Activated T-helper 9 cell treated with anti-CD3 and anti-CD28 coated beads, Interleukin-2, amount 50 U/mL, for 16 hours (primary cell): ENCODE measurements around the gene BIVM.

ENCODE experiments used
- DNase-seq: peaks from one replicate; pipeline ENCODE4 v3.0.0-alpha.2; 2020; ENCODE audit warnings: low read depth

BIVM gene

DNA sequence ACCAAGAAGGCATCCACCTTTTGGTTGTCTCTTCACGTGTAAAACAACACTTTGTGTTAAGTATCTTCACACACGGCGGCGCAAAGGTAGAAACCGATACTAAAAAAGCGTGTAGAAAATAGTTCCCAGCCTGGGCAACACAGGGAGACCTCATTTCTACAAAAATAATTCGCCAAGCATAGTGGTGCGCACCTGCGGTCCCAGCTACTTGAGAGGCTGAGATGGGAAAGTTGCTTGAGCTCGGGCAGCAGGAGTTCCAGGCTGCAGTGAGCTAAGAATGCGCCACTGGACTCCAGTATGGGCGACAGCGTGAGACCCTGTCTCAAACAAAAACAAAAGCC, 46.3 kb downstream of the BIVM start:
- DNase-seq = no peak

DNA sequence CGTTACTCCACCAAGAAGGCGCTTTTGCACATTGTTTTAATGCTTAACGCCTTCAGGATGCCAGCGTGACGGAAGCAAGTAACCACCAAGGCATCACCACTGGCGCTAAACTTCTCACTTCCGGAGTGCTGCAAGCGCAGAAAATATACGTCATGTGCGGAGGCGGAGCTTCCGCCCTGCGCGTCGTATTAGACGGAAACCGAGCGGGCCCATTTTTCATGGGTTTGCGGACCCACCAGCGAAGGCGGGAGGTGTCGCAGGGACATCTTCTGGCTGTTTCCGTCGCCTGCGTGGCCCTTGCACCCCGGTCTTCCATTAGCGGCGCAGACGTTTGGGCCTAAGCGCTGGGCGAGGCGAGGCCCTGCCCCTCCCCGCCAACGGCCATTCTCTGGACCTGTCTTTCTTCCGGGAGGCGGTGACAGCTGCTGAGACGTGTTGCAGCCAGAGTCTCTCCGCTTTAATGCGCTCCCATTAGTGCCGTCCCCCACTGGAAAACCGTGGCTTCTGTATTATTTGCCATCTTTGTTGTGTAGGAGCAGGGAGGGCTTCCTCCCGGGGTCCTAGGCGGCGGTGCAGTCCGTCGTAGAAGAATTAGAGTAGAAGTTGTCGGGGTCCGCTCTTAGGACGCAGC, 46.8 kb downstream of the BIVM start, which contains the start of gene ERCC5:
ERCC5 (plus strand) TSS at position 403 of the 631 bp plus-strand sequence. CDS start 235 bp downstream, outside the sequence.
- DNase-seq = peak; percentile 89

- DNase-seq = peak; percentile 17
Measured at GRCh38 chr13:102846261-102847015, 47.5 kb downstream of the BIVM start.

- no peak for DNase-seq
Measured at GRCh38 chr13:102847272-102848234, 48.6 kb downstream of the BIVM start.

DNA sequence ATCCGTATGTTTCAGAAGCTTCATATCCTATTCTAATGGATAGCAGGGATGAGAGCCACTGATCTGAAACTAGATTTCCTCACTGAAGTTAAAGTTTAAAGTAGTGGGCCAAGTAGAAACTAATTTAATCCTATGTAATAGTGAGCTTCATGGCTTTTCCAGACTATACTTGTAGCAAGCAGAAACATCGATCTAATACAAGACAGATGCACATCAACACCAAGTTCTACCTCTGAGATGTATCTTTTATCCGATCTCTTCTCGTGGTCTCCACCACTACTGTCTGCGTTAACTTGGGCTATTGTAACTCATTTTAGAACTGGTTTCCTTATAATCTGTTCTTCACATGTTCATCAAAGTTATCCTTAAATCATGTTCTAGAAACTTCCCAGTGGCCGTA, 50.0 kb downstream of the BIVM start:
- no peak for DNase-seq

GRCh38 chr13:102852556-102852955, 53.6 kb downstream of the BIVM start:
- DNase-seq = no peak

DNA sequence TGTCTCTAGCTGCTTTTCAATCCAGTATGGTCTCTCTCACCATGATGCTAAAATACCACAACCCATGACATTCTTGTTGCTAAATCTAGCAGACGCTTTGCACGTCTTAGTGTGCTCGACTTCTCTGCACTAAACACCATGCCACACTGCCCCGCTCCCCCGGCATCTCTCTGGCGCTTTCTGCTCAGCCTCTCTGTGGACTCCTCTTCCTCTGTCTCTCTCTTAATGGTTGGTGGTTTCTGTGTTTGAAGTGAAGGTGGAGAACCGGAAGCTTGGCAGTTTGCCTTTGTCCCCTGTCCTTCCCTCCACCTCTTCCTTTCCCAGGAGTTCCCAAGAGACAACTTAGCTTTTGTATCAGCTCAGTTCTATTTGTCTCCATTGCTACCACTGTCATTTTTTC, 55.8 kb downstream of the BIVM start:
- no peak for DNase-seq

DNA sequence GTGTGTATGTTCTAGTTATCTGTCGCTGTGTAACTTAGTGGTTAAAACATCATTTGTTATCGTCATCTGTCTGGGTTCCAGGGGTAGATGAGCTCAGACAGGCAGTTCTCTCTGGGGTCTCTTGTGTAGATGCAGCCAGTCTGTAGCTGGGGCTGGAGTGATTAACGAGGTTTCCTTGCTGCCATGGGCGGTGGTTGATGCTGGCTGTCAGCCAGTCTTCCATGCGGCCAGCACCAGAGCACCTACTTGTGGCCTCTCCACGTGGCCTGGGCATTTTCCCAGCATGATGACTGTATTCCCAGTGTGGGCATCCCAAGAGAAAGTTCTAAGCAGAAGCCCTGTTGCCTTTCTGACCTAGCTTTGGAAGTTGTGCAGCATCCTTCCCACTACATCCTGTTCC, 57.6 kb downstream of the BIVM start:
- no peak for DNase-seq

DNA sequence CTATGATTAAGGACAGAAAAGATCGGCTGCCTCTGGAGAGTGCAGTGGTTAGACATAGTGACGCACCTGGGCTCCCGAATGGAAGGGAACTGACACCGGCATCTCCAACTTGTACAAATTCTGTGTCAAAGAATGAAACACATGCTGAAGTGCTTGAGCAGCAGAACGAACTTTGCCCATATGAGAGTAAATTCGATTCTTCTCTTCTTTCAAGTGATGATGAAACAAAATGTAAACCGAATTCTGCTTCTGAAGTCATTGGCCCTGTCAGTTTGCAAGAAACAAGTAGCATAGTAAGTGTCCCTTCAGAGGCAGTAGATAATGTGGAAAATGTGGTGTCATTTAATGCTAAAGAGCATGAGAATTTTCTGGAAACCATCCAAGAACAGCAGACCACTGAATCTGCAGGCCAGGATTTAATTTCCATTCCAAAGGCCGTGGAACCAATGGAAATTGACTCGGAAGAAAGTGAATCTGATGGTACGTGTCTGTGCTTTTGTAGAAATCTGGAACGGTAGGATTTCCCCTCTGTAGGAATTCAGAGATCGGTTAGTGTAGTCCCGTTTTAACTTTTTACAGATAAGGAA, 63.8 kb downstream of the BIVM start:
- no peak for DNase-seq

- no peak for DNase-seq
Measured at GRCh38 chr13:102863590-102863989, 64.7 kb downstream of the BIVM start.

GRCh38 chr13:102868366-102868936, 69.5 kb downstream of the BIVM start:
- no peak for DNase-seq

- no peak for DNase-seq
Measured at GRCh38 chr13:102869948-102870676, 71.2 kb downstream of the BIVM start.

GRCh38 chr13:102870677-102871415, 71.9 kb downstream of the BIVM start:
- peak; percentile 20 for DNase-seq

DNA sequence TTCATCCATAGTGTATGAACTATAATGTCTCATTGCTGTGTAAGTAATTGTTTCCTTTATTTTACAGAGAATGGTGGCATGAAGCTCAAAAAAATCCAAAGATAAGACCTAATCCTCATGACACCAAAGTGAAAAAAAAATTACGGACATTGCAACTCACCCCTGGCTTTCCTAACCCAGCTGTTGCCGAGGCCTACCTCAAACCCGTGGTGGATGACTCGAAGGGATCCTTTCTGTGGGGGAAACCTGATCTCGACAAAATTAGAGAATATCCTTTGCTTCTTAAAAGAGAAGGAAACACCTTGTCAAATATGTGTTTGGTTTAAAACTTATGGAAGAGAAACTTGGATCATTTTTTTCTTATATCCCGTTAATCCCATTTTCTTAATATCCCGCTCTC, 73.2 kb downstream of the BIVM start:
- no peak for DNase-seq

GRCh38 chr13:102872531-102872930, 73.6 kb downstream of the BIVM start:
- DNase-seq = no peak

DNA sequence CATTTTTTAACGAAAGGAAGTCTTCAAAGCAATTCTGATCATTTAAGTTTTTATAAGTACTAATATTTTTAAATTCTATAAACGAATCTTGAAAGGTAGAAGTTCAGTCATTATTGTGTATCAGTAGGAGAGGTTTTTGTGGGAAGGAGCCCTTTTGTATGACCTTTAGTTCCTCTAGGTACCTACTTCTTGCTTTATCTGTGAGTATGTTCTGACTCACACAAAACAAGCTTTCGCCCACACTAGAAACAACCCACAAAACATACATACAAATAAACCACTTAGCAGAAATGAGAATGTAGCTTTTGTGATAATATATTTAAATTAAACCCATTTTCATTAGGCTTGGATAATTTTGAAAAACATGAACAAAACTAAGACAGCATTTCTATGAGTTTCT, 74.7 kb downstream of the BIVM start:
- DNase-seq = no peak

DNA sequence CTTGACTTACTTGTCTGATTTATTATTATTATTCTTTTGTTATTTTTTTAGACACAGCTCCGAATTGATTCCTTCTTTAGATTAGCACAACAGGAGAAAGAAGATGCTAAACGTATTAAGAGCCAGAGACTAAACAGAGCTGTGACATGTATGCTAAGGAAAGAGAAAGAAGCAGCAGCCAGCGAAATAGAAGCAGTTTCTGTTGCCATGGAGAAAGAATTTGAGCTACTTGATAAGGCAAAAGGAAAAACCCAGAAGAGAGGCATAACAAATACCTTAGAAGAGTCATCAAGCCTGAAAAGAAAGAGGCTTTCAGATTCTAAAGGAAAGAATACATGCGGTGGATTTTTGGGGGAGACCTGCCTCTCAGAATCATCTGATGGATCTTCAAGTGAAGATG, 76.3 kb downstream of the BIVM start:
- DNase-seq = no peak

DNA sequence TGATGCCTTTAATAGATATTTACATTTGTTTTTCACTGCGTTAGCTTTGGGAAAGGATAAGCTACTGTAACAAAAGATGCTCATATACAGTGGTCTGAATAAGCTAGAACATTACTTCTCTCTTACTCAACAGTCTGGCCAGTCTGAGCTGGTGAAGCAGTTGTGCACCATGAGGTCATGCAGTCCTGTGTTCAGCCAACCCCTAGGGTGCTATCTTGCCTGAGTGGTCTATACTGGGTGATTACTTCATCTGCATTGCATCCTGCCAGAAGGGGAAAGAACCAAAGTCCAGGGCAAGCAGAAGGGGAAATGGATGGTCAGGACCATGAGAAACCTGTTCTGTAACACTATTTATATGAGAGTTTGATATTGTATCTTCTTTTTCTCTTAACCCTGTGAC, 78.4 kb downstream of the BIVM start:
- no peak for DNase-seq

- DNase-seq = no peak
Measured at GRCh38 chr13:102878481-102878880, 79.6 kb downstream of the BIVM start.

DNA sequence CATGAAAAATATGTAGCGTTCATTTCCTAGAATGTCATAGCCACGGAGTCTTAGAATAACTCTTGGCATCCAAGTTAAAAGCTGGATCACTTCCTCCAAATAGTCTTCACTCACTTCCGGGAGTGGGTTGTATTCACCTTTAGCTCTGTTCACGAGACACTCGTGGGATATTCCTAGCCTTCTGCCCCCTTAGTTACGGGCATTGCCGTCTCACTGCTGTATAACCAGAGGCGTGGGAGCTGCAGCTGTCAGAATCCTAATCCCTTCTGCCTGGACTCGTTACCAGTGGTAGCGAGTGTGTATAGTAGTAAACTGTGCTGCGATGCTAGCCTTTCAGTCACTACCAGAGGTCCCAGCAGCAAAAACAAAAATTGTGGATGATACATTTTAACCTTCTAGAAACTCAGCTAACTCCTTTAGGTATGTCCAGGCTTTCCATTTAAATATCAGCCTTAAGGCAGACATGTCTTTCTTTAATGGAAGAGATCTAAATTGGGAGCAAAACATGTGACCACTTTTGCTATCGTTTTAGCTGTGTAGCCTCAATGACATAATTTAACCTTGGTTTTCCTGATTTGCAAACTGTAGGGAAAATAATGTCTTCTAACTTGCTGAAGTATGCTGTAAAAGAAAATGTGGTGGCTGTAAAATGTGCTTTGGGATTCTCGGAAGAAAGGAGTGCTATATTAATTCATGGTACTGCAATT, 81.0 kb downstream of the BIVM start:
- DNase-seq = no peak
